HEK293 (cell line): ENCODE data around the gene FLT4.
"Not testable (repeated sequence)": the region's sequence is repeated elsewhere in the genome, so short reads cannot be mapped to it uniquely, and the experiment has no call there.

Source experiments
- CTCF ChIA-PET: fragments of 350-600 bp; formaldehyde crosslinking; extraction: SDS; loops from one replicate; lab custom pipeline; 2021; ENCODE audit warnings: antibody characterized with exemption; lab: Yijun Ruan, JAX
- POLR2A ChIA-PET: fragments of 300-600 bp; formaldehyde crosslinking; extraction: SDS; loops from one replicate; lab custom pipeline; 2020; ENCODE audit warnings: antibody characterized with exemption, inconsistent platforms; lab: Yijun Ruan, JAX
- H3K27ac ChIP-seq: fragments of 200-500 bp; sonication (Bioruptor generic); 2 replicates; pipeline ENCODE4 v1.5.1; 2014; ENCODE audit warnings: low read depth, low read length, control low read depth, inconsistent platforms; ENCODE audit errors: extremely low read depth
- H3K36me3 ChIP-seq, 2 experiments: fragments of 200-500 bp in 1 of 2; sonication (Bioruptor generic) in 1 of 2; 1 replicate in 1 of 2; 2 replicates in 1 of 2; pipeline ENCODE4 v1.5.1; 2014 to 2017; ENCODE audit warnings: inconsistent platforms in 2 of 2, low read length in 2 of 2; ENCODE audit not compliant: control insufficient read depth in 2 of 2, insufficient read depth in 1 of 2
- H3K4me1 ChIP-seq: fragments of 200-500 bp; sonication (Bioruptor generic); 2 replicates; pipeline ENCODE4 v1.5.1; 2014; ENCODE audit warnings: mild to moderate bottlenecking, low read length, inconsistent platforms; ENCODE audit not compliant: control insufficient read depth, insufficient read depth
- H3K4me3 ChIP-seq: 2 replicates; pipeline ENCODE4 v1.5.1; 2011; ENCODE audit warnings: low read depth, mild to moderate bottlenecking, control low read depth, low read length, moderate library complexity
- H3K9me3 ChIP-seq: fragments of 200-500 bp; sonication (Bioruptor generic); 2 replicates; pipeline ENCODE4 v1.5.1; 2014; ENCODE audit warnings: low read depth, low read length, inconsistent platforms; ENCODE audit not compliant: control insufficient read depth, insufficient read depth
- BCL11A ChIP-seq: fragments of 450-650 bp; formaldehyde crosslinking; IDR thresholded peaks from 2 replicates; pipeline ENCODE4 v1.5.1; 2016; ENCODE audit warnings: low read depth, missing biosample characterization, missing genetic modification characterization
- GLIS1 ChIP-seq: fragments of 450-650 bp; formaldehyde crosslinking; IDR thresholded peaks from 2 replicates; pipeline ENCODE4 v1.5.1; 2016; ENCODE audit warnings: missing biosample characterization, missing genetic modification characterization
- MYNN ChIP-seq: fragments of 450-650 bp; formaldehyde crosslinking; IDR thresholded peaks from 2 replicates; pipeline ENCODE4 v1.5.1; 2016; ENCODE audit warnings: missing biosample characterization, missing genetic modification characterization, borderline replicate concordance
- PBX3 ChIP-seq: sonication (generic); formaldehyde crosslinking; IDR thresholded peaks from 2 replicates; pipeline ENCODE4 v1.8.1; 2022; ENCODE audit warnings: mild to moderate bottlenecking, moderate library complexity, missing genetic modification reagents
- PRDM2 ChIP-seq: fragments of 450-650 bp; formaldehyde crosslinking; IDR thresholded peaks from 2 replicates; pipeline ENCODE4 v1.5.1; 2016; ENCODE audit warnings: missing biosample characterization, missing genetic modification characterization, borderline replicate concordance
- ZBTB44 ChIP-seq: fragments of 450-650 bp; IDR thresholded peaks from 2 replicates; pipeline ENCODE4 v1.5.1; 2018; ENCODE audit warnings: missing biosample characterization, mild to moderate bottlenecking, missing genetic modification characterization
- ZNF2 ChIP-seq: fragments of 450-650 bp; formaldehyde crosslinking; IDR thresholded peaks from 2 replicates; pipeline ENCODE4 v1.5.1; 2016; ENCODE audit warnings: missing biosample characterization, missing genetic modification characterization
- ZNF23 ChIP-seq: fragments of 450-650 bp; formaldehyde crosslinking; IDR thresholded peaks from 2 replicates; pipeline ENCODE4 v1.5.1; 2016; ENCODE audit warnings: missing biosample characterization, missing genetic modification characterization, borderline replicate concordance
- ZNF341 ChIP-seq: fragments of 450-650 bp; formaldehyde crosslinking; IDR thresholded peaks from 2 replicates; pipeline ENCODE4; 2016; ENCODE audit warnings: low read depth, missing biosample characterization, missing genetic modification characterization
- ZNF350 ChIP-seq: fragments of 450-650 bp; formaldehyde crosslinking; IDR thresholded peaks from 2 replicates; pipeline ENCODE4 v1.5.0; 2017; ENCODE audit warnings: missing biosample characterization, mild to moderate bottlenecking, missing genetic modification characterization
- ZNF362 ChIP-seq: fragments of 450-650 bp; formaldehyde crosslinking; IDR thresholded peaks from 2 replicates; pipeline ENCODE4 v1.5.1; 2016; ENCODE audit warnings: missing biosample characterization, missing genetic modification characterization
- ZNF391 ChIP-seq: fragments of 450-650 bp; formaldehyde crosslinking; IDR thresholded peaks from 2 replicates; pipeline ENCODE4 v1.5.1; 2016; ENCODE audit warnings: low read depth, missing biosample characterization, missing genetic modification characterization, borderline replicate concordance
- ZNF48 ChIP-seq: fragments of 450-650 bp; formaldehyde crosslinking; IDR thresholded peaks from 2 replicates; pipeline ENCODE4 v1.5.1; 2016; ENCODE audit warnings: missing biosample characterization, missing genetic modification characterization
- ZNF513 ChIP-seq: fragments of 450-650 bp; IDR thresholded peaks from 2 replicates; pipeline ENCODE4 v1.5.1; 2018; ENCODE audit warnings: missing biosample characterization, missing genetic modification characterization
- ZNF544 ChIP-seq: fragments of 450-650 bp; formaldehyde crosslinking; IDR thresholded peaks from 2 replicates; pipeline ENCODE4 v1.5.0; 2017; ENCODE audit warnings: missing biosample characterization, missing genetic modification characterization
- ZNF585B ChIP-seq: fragments of 450-650 bp; formaldehyde crosslinking; IDR thresholded peaks from 2 replicates; pipeline ENCODE4 v1.5.1; 2016; ENCODE audit warnings: missing biosample characterization, missing genetic modification characterization
- ZSCAN30 ChIP-seq: fragments of 450-650 bp; IDR thresholded peaks from 2 replicates; pipeline ENCODE4 v1.5.1; 2018; ENCODE audit warnings: missing biosample characterization, mild to moderate bottlenecking, missing genetic modification characterization, moderate library complexity
- ZXDB ChIP-seq: fragments of 450-650 bp; formaldehyde crosslinking; IDR thresholded peaks from 2 replicates; pipeline ENCODE4 v1.5.1; 2016; ENCODE audit warnings: missing biosample characterization, missing genetic modification characterization

FLT4 gene

GRCh38 chr5:180673371-180674089 is 24.1 kb upstream of the FLT4 start:
- TF ChIP-seq ZNF585B (tag by site-specific recombination), result no peak
- TF ChIP-seq ZNF341 (tag by site-specific recombination), result no peak
- TF ChIP-seq ZNF23 (tag by site-specific recombination), result no peak
- TF ChIP-seq ZNF2 (tag by site-specific recombination), result no peak
- no peak for TF ChIP-seq ZNF48 (tag by site-specific recombination)
- TF ChIP-seq ZSCAN30 (tag by site-specific recombination), result no peak
- no peak for TF ChIP-seq PBX3 (CRISPR knock-in tag)
- TF ChIP-seq ZNF513 (tag by site-specific recombination), result no peak
- no peak for TF ChIP-seq PRDM2
- TF ChIP-seq ZNF362, result no peak
- no peak for TF ChIP-seq BCL11A
- TF ChIP-seq ZBTB44 (tag by site-specific recombination), result no peak
- TF ChIP-seq GLIS1 (tag by site-specific recombination), result no peak
- no peak for TF ChIP-seq ZNF350
- TF ChIP-seq ZXDB (tag by site-specific recombination), result no peak
- TF ChIP-seq ZNF391, result no peak
- no peak for TF ChIP-seq ZNF544
- TF ChIP-seq MYNN (tag by site-specific recombination), result no peak
- TF ChIP-seq, all 188 proteins: peak for 0
- ChIA-PET CTCF (interaction anchor here (0.8 kb wide), 1 partner anchor 21 kb away, joined by 3 read pairs; no protein-coding TSS in a partner anchor), POLR2A (no interaction called here)

GRCh38 chr5:180671958-180672524 is 22.6 kb upstream of the FLT4 start:
- H3K27ac ChIP-seq, POLR2A ChIA-PET, H3K36me3 ChIP-seq, H3K4me1 ChIP-seq, H3K9me3 ChIP-seq, H3K4me3 ChIP-seq: not testable (repeated sequence)
- CTCF ChIA-PET, result interaction anchor here (0.5 kb wide), 1 partner anchor 547 kb away, joined by 3 read pairs; no protein-coding TSS in a partner anchor

More at GRCh38 chr5:180673371-180674089, 24.1 kb upstream of the FLT4 start:
- no peaks in the 10 kb centered on the region for H3K4me1 ChIP-seq
- H3K9me3 ChIP-seq, result no peaks in the 10 kb centered on the region
- no peaks in the 10 kb centered on the region for H3K36me3 ChIP-seq
- no peak overlapping the region for H3K27ac ChIP-seq
- H3K4me3 ChIP-seq, result no peak overlapping the region; the same call in 1 of the 2 replicates
